ENCODE measurements around the gene LRRC56. TPM values are rescaled to one million over a fixed set of nuclear protein-coding genes. Genes with fewer than 3 reads are reported as not detected.

The LRRC56 gene
- total and polyA plus RNA-seq, 9 of the 15 experiments (the other 6 are each of a cell fraction or from before 2014, with no cell fraction given) = 0.03 to 4.5 (median 1.0) TPM; not detected in 1

DNA sequence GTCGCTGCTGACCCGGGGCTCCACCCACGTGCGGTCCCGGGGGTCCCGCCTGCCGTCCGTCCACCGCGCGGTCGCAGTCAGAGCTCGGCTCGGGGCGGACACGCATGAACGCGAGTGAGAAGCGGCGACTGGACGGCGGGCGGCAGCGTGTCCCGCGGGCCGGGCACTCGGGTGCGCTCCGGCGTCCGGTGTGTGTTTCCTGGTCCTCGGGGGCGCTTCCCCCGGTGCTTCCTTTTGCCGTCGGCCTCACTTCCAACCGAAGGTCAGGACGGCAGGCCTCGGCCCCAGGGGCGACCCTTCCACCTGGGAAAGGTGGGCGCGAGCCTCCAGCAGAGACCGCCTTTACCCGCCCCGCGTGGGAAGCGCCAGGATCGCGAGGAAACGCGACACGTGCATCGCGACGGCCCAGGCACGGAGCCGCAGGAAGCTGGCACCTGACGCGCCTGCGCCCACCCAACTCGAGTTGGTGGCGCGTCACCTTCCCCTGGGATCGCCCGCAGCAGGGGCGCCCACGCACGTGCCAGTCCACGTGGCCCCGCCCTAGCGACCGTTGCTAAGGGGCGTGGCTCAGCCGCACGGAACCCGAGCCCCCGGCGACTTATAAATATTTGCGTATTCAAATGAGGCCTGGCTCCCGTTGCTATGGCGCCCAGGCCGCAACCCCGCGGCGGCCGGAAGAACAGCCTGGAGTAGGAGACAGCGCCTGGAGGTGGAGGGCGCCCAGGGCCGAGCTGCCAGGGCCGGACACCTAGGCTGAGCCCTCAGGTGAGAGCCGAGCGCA lies at the start of gene LRRC56 (continued):
- TF ChIP-seq POLR2H (tag; IDR thresholded peaks at IDR 0.05; ENCODE audit: low read depth) (no peak), CXXC5 (CRISPR knock-in tag; IDR thresholded peaks at IDR 0.05) (peak; percentile 90), ZNF57 (CRISPR knock-in tag; IDR thresholded peaks at IDR 0.05) (no peak), CHD1 (IDR thresholded peaks at IDR 0.05; ENCODE audit: low read length) (peak; percentile 31), CSDE1 (IDR thresholded peaks at IDR 0.05) (peak in 1 of 2 experiments; percentile 96; a peak in 2 of 4 replicates), CC2D1A (IDR thresholded peaks at IDR 0.05) (no peak), MBD2 (IDR thresholded peaks at IDR 0.05; ENCODE audit: borderline replicate concordance, low read depth) (peak; percentile 78; the same call in 1 of the 2 replicates), KDM4B (IDR thresholded peaks at IDR 0.05; ENCODE audit: borderline replicate concordance in 2 of 2, low read depth in 1 of 2) (peak in 1 of 2 experiments; percentile 65; a peak in 1 of 4 replicates)
- TF ChIP-seq, protein P1, sequence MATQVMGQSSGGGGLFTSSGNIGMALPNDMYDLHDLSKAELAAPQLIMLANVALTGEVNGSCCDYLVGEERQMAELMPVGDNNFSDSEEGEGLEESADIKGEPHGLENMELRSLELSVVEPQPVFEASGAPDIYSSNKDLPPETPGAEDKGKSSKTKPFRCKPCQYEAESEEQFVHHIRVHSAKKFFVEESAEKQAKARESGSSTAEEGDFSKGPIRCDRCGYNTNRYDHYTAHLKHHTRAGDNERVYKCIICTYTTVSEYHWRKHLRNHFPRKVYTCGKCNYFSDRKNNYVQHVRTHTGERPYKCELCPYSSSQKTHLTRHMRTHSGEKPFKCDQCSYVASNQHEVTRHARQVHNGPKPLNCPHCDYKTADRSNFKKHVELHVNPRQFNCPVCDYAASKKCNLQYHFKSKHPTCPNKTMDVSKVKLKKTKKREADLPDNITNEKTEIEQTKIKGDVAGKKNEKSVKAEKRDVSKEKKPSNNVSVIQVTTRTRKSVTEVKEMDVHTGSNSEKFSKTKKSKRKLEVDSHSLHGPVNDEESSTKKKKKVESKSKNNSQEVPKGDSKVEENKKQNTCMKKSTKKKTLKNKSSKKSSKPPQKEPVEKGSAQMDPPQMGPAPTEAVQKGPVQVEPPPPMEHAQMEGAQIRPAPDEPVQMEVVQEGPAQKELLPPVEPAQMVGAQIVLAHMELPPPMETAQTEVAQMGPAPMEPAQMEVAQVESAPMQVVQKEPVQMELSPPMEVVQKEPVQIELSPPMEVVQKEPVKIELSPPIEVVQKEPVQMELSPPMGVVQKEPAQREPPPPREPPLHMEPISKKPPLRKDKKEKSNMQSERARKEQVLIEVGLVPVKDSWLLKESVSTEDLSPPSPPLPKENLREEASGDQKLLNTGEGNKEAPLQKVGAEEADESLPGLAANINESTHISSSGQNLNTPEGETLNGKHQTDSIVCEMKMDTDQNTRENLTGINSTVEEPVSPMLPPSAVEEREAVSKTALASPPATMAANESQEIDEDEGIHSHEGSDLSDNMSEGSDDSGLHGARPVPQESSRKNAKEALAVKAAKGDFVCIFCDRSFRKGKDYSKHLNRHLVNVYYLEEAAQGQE (IDR thresholded peaks at IDR 0.05; ENCODE audit: borderline replicate concordance) = 0 out of 2 replicates have a peak, but pooled peaks have one; percentile 29
- TF ChIP-seq, protein P1 (CRISPR knock-in tag; IDR thresholded peaks at IDR 0.05; ENCODE audit: low read depth) = no peak
- TF ChIP-seq, protein P2, sequence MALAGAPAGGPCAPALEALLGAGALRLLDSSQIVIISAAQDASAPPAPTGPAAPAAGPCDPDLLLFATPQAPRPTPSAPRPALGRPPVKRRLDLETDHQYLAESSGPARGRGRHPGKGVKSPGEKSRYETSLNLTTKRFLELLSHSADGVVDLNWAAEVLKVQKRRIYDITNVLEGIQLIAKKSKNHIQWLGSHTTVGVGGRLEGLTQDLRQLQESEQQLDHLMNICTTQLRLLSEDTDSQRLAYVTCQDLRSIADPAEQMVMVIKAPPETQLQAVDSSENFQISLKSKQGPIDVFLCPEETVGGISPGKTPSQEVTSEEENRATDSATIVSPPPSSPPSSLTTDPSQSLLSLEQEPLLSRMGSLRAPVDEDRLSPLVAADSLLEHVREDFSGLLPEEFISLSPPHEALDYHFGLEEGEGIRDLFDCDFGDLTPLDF (CRISPR knock-in tag; IDR thresholded peaks at IDR 0.05) = no peak
- TF ChIP-seq, protein P3, sequence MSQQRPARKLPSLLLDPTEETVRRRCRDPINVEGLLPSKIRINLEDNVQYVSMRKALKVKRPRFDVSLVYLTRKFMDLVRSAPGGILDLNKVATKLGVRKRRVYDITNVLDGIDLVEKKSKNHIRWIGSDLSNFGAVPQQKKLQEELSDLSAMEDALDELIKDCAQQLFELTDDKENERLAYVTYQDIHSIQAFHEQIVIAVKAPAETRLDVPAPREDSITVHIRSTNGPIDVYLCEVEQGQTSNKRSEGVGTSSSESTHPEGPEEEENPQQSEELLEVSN (IDR thresholded peaks at IDR 0.05; ENCODE audit: borderline replicate concordance in 1 of 2, extremely low read depth in 1 of 2, insufficient read depth in 1 of 2, insufficient read length in 1 of 2, low read depth in 1 of 2, low read length in 1 of 2, poor library complexity in 1 of 2, severe bottlenecking in 1 of 2) = peak; percentile 60 to 82
- TF ChIP-seq, protein P4, sequence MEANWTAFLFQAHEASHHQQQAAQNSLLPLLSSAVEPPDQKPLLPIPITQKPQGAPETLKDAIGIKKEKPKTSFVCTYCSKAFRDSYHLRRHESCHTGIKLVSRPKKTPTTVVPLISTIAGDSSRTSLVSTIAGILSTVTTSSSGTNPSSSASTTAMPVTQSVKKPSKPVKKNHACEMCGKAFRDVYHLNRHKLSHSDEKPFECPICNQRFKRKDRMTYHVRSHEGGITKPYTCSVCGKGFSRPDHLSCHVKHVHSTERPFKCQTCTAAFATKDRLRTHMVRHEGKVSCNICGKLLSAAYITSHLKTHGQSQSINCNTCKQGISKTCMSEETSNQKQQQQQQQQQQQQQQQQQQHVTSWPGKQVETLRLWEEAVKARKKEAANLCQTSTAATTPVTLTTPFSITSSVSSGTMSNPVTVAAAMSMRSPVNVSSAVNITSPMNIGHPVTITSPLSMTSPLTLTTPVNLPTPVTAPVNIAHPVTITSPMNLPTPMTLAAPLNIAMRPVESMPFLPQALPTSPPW (CRISPR knock-in tag; IDR thresholded peaks at IDR 0.05) = peak; percentile 55; the same call in 1 of the 2 replicates
